Pancreas (tissue), 10 donors: ENCODE results near the gene RAB39A. TPM values are rescaled to one million over a fixed set of nuclear protein-coding genes. Genes with fewer than 3 reads are reported as not detected.
"Not testable (repeated sequence)": the region's sequence is repeated elsewhere in the genome, so short reads cannot be mapped to it uniquely, and the experiment has no call there.

Experiments
- ATAC-seq, 4 donors: fragments of 200-7000 bp; cut with Tn5 transposase; one replicate each; pipeline versions ENCODE4 v1.8.0 to v1.9.1; 2020; ENCODE audit warnings: mild to moderate bottlenecking in 4 of 4, moderate library complexity in 4 of 4
- DNase-seq, 6 donors: peaks; one replicate each; pipeline ENCODE4 v3.0.0-alpha.2; 2020
- FAIRE-seq: peaks from 2 replicates; lab custom pipeline; 2012; peaks lifted over from hg19 to GRCh38; lab: Jason Lieb, UNC
- H3K27ac ChIP-seq, 4 donors: fragments of 200-600 bp; sonication (generic); 1 replicate in 3 of 4; 2 replicates in 1 of 4; pipeline versions ENCODE4 v1.5.0 to v1.8.0; 2020
- H3K27me3 ChIP-seq, 4 donors: fragments of 200-600 bp; one replicate each; pipeline ENCODE4 v1.8.0; 2021
- H3K36me3 ChIP-seq, 3 donors: fragments of 200-600 bp; sonication (generic) in 1 of 3; one replicate each; pipeline versions ENCODE4 v1.5.0 to v1.8.0; 2020 to 2021
- H3K4me1 ChIP-seq, 3 donors: fragments of 200-600 bp; one replicate each; pipeline ENCODE4 v1.8.0; 2021
- H3K4me3 ChIP-seq, 4 donors: fragments of 200-600 bp; sonication (generic) in 2 of 4; one replicate each; pipeline versions ENCODE4 v1.5.0 to v1.8.0; 2020 to 2021
- H3K9me3 ChIP-seq, 4 donors: fragments of 200-600 bp; one replicate each; pipeline ENCODE4 v1.8.0; 2021
- WGBS, 2 donors: extraction: QIAGEN DNeasy Blood & Tissue Kit; methylation state at CpG; one replicate each; pipeline ENCODE4 v1.1.7; 2013; 5-methylcytosine and 5-hydroxymethylcytosine counted together
- intact Hi-C, 3 donors: fragments of 100-400 bp; cut with DNase I; formaldehyde crosslinking; loops; one replicate each; pipeline versions ENCODE4 v1.11.1 to v1.14.2; 2022
- polyA plus RNA-seq, 2 donors: library from polyadenylated mRNA; stranded (reverse); fragments of 200-250 nt; gene quantifications; one replicate each; pipeline ENCODE4 v1.2.3, GENCODE V29; 2013
- total RNA-seq, 6 donors: library from RNA; stranded (reverse); fragmentation: NEBNext Ultra II Directional in 4 of 6; extraction: Animal tissue kit (Norgen Biotek cat#: 25700) in 4 of 6; gene quantifications; one replicate each; pipeline versions ENCODE4 v1.2.1 to v1.2.4, GENCODE V29; 2021 to 2023
- TF ChIP-seq, protein P1 (sequence below), 4 donors: fragments of 200-600 bp; sonication (generic) in 3 of 4; IDR thresholded peaks; one replicate each; pipeline versions ENCODE4 v1.5.0 to v1.8.0; 2021; ENCODE audit warnings: antibody characterized with exemption in 4 of 4
- donor health status: healthy with polysubstance abuse.
- donor health status: DM: no; HTN: no; CAD: no; lungs with moderate emphysema.
- donor health status: DM: no; HTN: no; CAD: no.
- donor health status: control.
- donor health status: control.
- donor health status: Bipolar disorder and iron deficiency.
- donor health status: DM: yes; HTN: yes; CAD: no.
- donor health status: DM: no; HTN: no; CAD: no.
- donor health status: DM: no; HTN: no; CAD: no.
- donor health status: DM: yes; HTN: yes; CAD: no.

Gene RAB39A
- total and polyA plus RNA-seq, 8 donors: 0.15 to 1.0 (median 0.47) TPM; not detected in 2

DNA sequence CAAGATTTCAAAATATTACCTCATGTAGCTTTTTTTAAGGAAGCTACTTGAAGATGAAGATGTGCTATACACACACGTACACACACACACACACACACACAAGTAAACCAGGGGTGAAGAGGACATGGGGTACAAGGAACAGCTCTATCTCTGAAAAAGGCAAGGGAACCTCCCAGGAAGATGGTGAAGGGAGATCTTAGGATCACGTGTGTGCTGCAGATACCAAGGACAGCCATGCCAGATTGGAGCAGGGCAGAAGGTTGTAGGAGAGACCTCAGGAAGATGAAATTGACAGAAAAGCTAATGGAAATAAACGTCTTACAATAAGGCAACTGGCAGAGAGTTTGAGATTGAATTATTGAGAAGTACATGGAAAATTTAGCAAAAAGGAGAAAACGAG is 19.7 kb downstream of the RAB39A start:
- no peaks in the 10 kb centered on the region for H3K4me1 ChIP-seq

DNA sequence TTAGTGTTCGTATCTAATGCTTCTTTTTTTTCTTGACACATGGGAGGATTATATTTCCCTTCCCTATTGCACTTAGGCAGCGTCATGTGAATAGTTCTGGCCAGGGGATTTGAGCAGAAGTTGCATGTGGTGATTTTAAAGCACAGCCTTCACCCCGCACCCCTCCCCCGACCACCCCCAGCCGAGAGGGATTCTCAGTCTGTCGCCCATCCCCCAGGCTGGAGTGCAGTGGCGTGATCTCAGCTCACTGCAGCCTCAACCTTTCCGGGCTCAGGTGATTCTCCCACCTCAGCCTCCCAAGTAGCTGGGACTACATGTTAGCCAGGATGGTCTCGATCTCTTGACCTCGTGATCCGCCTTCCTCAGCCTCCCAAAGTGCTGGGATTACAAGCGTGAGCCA is 20.1 kb downstream of the RAB39A start:
- H3K9me3 ChIP-seq, ATAC-seq, H3K27ac ChIP-seq, intact Hi-C loops, DNase-seq, H3K4me1 ChIP-seq, H3K36me3 ChIP-seq, H3K4me3 ChIP-seq, FAIRE-seq, H3K27me3 ChIP-seq: not testable (repeated sequence)
- 70 to 84% methylated on average over 12 of the region's 12 CpGs for WGBS, 2 donors

More for the DNA sequence above, 19.7 kb downstream of the RAB39A start:
- Histone ChIP-seq H3K4me3 (no peak overlapping the region), H3K27ac (no peak overlapping the region), H3K27me3 (no peaks in the 10 kb centered on the region), H3K9me3 (no peaks in the 10 kb centered on the region), H3K36me3 (no peaks in the 10 kb centered on the region)
- DNase-seq (no peak), ATAC-seq (no peak), FAIRE-seq (no peak)
- intact Hi-C loops: no loop called here
- 45 to 49% methylated on average over 4 of the region's 4 CpGs for WGBS, 2 donors
- TF ChIP-seq, protein P1, sequence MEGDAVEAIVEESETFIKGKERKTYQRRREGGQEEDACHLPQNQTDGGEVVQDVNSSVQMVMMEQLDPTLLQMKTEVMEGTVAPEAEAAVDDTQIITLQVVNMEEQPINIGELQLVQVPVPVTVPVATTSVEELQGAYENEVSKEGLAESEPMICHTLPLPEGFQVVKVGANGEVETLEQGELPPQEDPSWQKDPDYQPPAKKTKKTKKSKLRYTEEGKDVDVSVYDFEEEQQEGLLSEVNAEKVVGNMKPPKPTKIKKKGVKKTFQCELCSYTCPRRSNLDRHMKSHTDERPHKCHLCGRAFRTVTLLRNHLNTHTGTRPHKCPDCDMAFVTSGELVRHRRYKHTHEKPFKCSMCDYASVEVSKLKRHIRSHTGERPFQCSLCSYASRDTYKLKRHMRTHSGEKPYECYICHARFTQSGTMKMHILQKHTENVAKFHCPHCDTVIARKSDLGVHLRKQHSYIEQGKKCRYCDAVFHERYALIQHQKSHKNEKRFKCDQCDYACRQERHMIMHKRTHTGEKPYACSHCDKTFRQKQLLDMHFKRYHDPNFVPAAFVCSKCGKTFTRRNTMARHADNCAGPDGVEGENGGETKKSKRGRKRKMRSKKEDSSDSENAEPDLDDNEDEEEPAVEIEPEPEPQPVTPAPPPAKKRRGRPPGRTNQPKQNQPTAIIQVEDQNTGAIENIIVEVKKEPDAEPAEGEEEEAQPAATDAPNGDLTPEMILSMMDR (IDR thresholded peaks at IDR 0.05): no peak

DNA sequence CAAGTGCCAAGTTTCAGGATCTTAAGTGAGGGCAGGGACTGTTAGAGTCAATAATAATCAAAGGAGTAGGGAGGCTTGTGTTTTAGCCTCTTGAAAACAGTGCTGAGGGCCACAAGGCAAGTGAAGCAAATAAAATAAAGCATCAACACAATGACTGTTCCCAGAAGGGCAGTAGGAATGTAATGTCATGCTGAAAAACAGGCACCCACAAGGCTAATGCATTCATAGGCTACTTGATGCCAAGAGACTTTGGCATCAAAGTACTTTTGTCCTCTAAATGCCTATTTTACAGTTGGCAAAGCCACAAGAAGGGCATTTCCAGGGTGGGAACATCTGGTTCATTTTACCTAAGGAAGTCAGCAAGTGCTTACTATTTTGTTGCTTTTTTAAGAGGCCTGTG is 22.9 kb downstream of the RAB39A start:
- no peak overlapping the region for H3K27ac ChIP-seq
- TF ChIP-seq, protein P1 (IDR thresholded peaks at IDR 0.05): no peak
- FAIRE-seq (no peak), ATAC-seq (no peak), DNase-seq (no peak)
- H3K36me3 ChIP-seq: no peaks in the 10 kb centered on the region
- intact Hi-C loops: no loop called here
- H3K27me3 ChIP-seq: no peaks in the 10 kb centered on the region
- no peak overlapping the region for H3K4me3 ChIP-seq
- no peaks in the 10 kb centered on the region for H3K4me1 ChIP-seq
- H3K9me3 ChIP-seq: no peaks in the 10 kb centered on the region

DNA sequence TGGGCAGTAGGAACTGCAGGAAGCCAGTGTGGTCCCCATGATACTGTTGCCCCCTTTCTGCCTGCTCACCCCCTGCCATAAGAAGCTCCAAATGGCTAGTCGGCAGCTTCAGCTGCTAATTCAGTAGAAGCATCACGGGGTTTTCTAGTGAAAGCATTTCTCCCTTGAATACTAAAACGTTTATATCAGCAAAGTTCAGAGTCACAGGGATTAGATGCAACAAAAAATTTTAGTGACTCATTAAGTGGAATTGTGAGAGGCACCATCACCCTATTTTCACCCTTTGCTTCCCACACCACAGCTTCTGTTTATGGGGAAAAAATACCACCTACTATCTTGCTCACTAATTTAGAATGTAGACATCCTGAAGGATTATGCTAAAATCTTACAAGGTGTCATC is 25.2 kb downstream of the RAB39A start:
- no peaks in the 10 kb centered on the region for H3K27me3 ChIP-seq
- FAIRE-seq: no peak
- TF ChIP-seq, protein P1 (IDR thresholded peaks at IDR 0.05): no peak
- no peaks in the 10 kb centered on the region for H3K4me1 ChIP-seq
- WGBS, 2 donors: 57% methylated on average over 3 of the region's 3 CpGs
- H3K27ac ChIP-seq: no peak overlapping the region
- H3K36me3 ChIP-seq: no peaks in the 10 kb centered on the region
- no peak for ATAC-seq
- no peak overlapping the region for H3K4me3 ChIP-seq
- DNase-seq: no peak
- no peaks in the 10 kb centered on the region for H3K9me3 ChIP-seq
- intact Hi-C loops: no loop called here

DNA sequence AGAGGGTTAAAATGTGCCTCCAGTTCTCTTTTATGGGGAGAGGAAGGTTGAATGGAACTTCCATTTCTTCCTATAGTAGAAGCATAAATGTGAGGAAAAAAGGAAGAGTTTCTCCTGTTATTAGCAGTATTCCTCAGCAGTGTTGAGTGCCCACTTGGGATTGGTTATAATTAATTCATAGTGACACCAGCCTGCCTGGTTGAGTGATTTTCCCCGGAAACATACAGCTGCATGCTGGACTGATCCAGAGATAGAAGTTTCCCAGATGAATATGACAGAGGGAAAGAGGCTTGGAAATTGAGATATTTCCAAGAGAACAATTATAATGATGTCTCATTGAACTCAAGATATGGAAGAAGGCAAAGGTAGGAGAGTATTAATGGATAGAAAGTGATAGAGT is 28.3 kb downstream of the RAB39A start:
- FAIRE-seq (no peak), ATAC-seq (no peak), DNase-seq (no peak)
- Histone ChIP-seq H3K27ac (no peak overlapping the region), H3K4me3 (no peak overlapping the region), H3K36me3 (no peaks in the 10 kb centered on the region), H3K9me3 (no peaks in the 10 kb centered on the region), H3K27me3 (no peaks in the 10 kb centered on the region), H3K4me1 (no peaks in the 10 kb centered on the region)
- TF ChIP-seq, protein P1 (IDR thresholded peaks at IDR 0.05): no peak
- 88 to 92% methylated on average over 1 of the region's 1 CpG for WGBS, 2 donors
- intact Hi-C loops: no loop called here
